Stimulated activated CD8-positive, alpha-beta memory T cell treated with anti-CD3 and anti-CD28 coated beads, Interleukin-7, amount 100 ng/mL, for 48 hours (primary cell): Measurements from ENCODE around the gene EPB41L4A.
"Not testable (repeated sequence)": the region's sequence is repeated elsewhere in the genome, so short reads cannot be mapped to it uniquely, and the experiment has no call there.

Experiments
- DNase-seq, 2 donors: peaks; one replicate each; pipeline ENCODE4 v3.0.0-alpha.2; 2020; ENCODE audit warnings: low read depth in 1 of 2; ENCODE audit errors: extremely low read depth in 1 of 2

The EPB41L4A gene

DNA sequence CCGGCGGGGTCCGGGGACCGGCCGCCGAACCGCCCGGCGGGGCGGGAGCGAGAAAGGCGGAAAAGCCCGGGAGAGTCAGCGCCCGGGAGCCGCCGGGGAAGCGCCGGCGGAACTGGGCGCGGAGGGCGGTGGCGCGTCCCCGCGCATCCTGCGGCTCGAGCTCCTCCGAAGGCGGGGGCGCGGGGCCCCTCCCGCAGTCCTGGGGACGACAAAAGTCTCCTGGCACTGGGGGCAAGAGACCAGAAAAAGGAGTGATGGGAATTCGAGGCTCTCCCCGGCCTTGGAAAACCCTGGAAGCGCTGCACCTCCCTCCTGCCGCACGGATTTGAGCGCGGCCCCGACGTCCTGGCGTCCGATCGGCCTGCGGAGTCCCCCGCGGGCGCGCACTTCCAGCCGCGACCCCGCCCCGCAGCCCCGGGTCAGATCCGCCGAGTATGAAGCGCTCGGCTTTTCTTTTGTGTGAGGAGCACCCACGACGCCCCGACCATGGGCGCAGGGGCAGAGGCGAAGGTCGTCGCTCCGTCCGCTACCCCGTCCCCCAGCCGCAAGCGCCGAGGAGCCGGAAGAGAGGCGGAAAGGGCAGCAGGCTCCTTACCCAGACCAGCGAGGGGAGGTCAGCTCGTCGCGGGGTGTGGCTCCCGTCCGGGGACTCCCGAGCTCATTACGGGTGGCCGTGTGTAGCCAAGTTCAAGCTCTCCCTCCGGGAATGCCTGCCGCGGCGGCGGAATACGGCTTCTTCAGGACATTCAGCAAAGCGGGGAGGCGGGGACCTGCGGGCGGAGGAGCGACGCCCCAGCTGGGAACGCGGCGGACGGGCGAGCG, at the start of gene EPB41L4A:
TSS of gene EPB41L4A (minus strand) at position 114 of the 822 bp plus-strand sequence. CDS start 238 bp downstream, outside the sequence.
- DNase-seq, result no peak

- no peak for DNase-seq
Observed at GRCh38 chr5:112467485-112467884, 48.4 kb upstream of the EPB41L4A start.

GRCh38 chr5:112466261-112466660, 47.2 kb upstream of the EPB41L4A start:
- DNase-seq, result not testable (repeated sequence)

- DNase-seq, result not testable (repeated sequence)
Observed at GRCh38 chr5:112447187-112447760, 28.2 kb upstream of the EPB41L4A start.

GRCh38 chr5:112445626-112446350, 26.7 kb upstream of the EPB41L4A start:
- DNase-seq, result no peak

GRCh38 chr5:112443932-112444331, 24.9 kb upstream of the EPB41L4A start:
- DNase-seq, result not testable (repeated sequence)

- DNase-seq, result no peak
Observed at GRCh38 chr5:112440031-112440430, 21.0 kb upstream of the EPB41L4A start.

DNA sequence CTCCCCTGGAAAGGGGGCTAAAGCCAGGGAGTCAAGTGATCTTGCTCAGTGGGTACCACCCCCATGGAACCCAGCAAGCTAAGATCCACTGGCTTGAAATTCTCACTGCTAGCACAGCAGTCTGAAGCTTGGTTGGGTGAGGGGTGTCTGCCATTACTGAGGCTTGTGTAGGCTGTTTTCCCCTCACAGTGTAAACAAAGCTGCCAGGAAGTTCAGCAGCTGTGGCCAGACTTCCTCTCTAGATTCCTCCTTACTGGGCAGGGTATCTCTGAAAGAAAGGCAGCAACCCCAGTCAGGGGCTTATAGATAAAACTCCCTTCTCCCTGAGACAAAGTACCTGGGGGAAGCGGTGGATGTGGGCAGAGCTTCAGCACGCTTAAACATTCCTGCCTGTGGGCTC, 17.1 kb upstream of the EPB41L4A start:
- DNase-seq, result no peak

DNA sequence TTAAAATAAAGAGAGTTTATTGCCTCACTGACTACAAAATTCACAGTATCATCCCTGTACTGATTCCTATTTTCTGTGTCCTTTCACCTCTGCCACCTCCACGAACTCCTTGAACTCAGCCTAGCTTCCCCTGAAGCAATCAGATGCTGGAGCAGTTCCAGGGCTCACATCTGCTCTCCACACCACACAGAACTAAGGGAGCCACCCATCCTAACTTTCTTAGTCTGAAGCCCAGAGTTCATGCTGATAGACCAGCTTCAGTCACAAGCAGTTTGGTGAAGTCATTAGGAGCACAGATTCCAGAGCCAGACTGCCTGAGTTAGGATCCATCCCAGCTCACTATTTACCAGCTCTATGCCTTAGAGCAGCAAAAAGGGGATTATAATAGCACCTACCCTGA, 15.6 kb upstream of the EPB41L4A start:
- no peak for DNase-seq

DNA sequence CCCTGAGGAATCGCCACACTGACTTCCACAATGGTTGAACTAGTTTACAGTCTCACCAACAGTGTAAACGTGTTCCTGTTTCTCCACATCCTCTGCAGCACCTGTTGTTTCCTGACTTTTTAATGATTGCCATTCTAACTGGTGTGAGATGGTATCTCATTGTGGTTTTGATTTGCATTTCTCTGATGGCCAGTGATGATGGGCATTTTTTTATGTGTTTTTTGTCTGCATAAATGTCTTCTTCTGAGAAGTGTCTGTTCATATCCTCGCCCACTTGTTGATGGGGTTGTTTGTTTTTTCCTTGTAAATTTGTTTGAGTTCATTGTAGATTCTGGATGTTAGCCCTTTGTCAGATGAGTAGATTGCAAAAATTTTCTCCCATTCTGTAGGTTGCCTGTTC, 7.1 kb upstream of the EPB41L4A start:
- DNase-seq, result not testable (repeated sequence)

DNA sequence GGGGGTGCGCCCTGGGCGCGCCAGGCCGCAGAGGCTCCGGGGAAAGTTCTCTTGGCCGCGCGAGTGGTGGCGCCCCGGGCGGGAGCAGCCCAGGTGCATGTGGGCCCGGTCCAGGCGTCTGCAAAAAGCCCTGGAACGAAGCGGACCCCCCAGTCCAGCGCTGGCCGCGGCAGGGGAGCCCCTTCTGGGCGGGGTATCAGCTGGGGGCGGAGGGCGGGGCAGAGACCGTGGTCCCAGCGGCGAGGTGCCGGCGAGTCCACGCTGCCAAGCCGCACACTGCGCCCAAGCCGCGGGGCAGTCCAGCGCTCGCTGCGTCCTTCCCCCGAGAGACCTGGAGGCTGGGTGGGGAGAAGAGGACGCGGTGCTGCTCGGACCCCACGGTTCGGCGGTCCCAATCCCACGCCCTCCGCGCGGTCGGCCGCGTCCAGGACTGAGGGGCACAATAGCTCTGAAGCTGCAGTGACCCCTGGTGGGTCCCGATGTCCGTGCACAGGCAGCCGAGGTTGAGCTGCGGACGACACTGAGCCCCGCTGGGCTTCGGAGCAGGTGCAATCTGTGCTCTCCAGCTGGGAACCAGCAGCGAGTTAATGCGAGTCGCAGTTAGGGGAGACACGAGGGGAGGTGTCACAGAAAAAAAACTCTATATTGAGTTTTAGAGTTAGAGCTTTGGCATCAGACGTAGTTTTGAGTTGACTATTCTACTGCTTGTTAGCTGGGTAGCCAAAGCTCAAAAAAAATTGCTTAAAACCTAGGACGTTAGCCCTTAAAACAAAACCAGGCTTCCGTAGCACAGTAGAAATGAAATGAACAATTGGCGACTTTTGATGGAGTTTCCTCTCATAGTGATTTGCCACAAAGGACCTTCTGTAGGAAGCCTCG, 1.1 kb upstream of the EPB41L4A start:
- DNase-seq, result peak in 1 of 2 donors; percentile 22

- no peak for DNase-seq
Observed at GRCh38 chr5:112418659-112419163, 366 bp downstream of the EPB41L4A start.

GRCh38 chr5:112417931-112418658, 982 bp downstream of the EPB41L4A start:
- peak in 1 of 2 donors; percentile 41 for DNase-seq

GRCh38 chr5:112415552-112415951, 3.5 kb downstream of the EPB41L4A start:
- no peak for DNase-seq

DNA sequence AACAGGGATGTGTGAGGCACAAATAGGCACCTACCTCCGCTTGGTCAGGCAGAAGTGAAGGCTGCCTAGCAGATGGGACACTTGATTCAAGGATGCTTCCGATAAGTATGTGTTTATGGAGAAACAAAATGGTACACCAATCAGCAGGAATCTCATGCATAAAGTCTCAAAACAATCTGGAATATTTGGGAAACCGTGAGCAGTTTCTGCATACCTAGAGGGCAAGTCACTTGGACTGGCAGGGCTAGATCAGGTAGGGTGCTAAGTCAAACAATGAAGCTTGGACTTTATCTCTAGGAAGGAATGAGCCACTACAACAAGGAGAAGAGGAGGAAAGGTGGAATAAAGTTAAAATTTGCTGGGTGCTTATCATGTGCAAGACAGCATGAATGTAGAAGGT, 5.5 kb downstream of the EPB41L4A start:
- DNase-seq, result no peak

- no peak for DNase-seq
Observed at GRCh38 chr5:112412346-112412745, 6.7 kb downstream of the EPB41L4A start.

- no peak for DNase-seq
Observed at GRCh38 chr5:112411903-112412302, 7.2 kb downstream of the EPB41L4A start.

DNA sequence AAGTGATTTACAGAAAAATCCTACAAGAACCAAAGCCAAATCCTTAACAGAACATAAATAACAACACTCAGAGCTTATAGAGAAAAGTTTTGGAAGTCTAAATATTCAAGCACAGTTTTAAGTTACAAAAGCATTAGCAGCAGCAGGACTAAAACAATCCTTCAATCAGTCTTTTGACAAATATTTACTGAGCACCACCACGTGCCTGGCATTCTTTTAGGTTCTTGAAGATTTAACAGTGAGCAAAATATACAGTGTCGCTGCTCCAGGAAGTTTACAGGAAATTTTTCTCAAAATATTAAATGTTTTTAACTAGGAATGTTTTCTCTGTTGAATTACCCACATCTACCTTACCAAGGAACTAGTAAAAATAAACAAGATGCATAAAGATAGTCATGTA, 11.4 kb downstream of the EPB41L4A start:
- no peak for DNase-seq

DNA sequence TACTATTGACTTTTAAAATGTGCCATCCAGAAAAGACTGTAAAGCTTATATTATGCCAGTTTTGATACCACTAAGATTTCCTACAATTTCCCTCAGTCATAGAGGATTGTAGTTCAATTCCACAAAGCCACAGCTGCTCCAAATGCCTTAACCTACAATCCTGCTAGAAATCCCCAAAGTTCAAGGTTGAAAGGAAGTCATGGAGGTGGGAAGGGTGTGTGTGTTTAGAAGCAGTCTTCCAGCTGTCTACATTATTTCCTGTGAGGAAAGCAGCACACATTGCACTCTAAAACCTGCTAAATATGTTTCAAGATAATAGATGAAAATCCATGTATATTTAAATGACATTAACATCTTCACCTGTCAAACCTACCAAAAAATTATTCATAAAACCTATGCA, 11.8 kb downstream of the EPB41L4A start:
- DNase-seq, result no peak

DNA sequence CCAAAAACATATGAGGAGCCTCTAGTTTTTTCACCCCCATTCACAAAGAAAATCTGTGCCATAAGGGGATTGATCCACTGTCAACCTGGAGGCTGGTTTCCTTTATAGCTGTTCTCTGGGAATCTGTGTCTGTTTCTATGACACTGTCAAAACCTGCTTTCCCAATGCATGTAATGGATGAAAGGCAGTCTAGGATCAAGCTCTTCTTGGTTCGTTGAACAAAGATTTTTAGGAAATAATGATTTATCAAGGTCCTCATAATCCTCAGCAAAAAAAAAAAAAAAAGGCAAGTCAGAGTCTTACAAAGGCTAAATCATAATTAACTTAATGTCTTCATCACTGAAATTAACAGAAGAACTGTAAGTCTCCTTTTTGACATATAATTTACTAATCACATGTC, 16.0 kb downstream of the EPB41L4A start:
- no peak for DNase-seq
